Measurements from ENCODE around the gene RAB6B.

GRCh38 chr3:133838916-133839800 is 56.5 kb downstream of the RAB6B start:
- TF ChIP-seq CTCF (IDR thresholded peaks at IDR 0.05) (no peak), POLR2A (IDR thresholded peaks at IDR 0.05) (no peak), POLR2AphosphoS5 (IDR thresholded peaks at IDR 0.05) (no peak)

Data from breast epithelium (tissue), 3 donors.